Kidney epithelial cell (primary cell): ENCODE data around the gene TTF1. TPM values are rescaled to one million over a fixed set of nuclear protein-coding genes. Genes with fewer than 3 reads are reported as not detected.

Experiments
- DNase-seq: peaks from one replicate; pipeline ENCODE4 v3.0.0-alpha.2; 2010; ENCODE audit warnings: low read depth
- H3K27me3 ChIP-seq: 2 replicates; pipeline ENCODE4 v1.6.0; 2011; ENCODE audit warnings: low read length; ENCODE audit not compliant: control insufficient read depth, insufficient read depth
- H3K36me3 ChIP-seq: 2 replicates; pipeline ENCODE4 v1.5.1; 2011; ENCODE audit warnings: low read length; ENCODE audit not compliant: control insufficient read depth, insufficient read depth
- H3K4me3 ChIP-seq: 2 replicates; pipeline ENCODE4 v1.5.1; 2011; ENCODE audit warnings: low read depth, mild to moderate bottlenecking, control low read depth, low read length
- total RNA-seq: library from RNA; depleted of rRNA; stranded (reverse); fragments of >200 nt; gene quantifications from 2 replicates; pipeline ENCODE4 v1.2.3, GENCODE V29; 2015
- TF ChIP-seq, protein P1 (sequence below): IDR thresholded peaks from 2 replicates; pipeline ENCODE4 v1.5.1; 2011; ENCODE audit warnings: mild to moderate bottlenecking, moderate library complexity, low read length, control low read depth, inconsistent platforms; ENCODE audit not compliant: insufficient read depth, poor library complexity, severe bottlenecking

The TTF1 gene, protein sequence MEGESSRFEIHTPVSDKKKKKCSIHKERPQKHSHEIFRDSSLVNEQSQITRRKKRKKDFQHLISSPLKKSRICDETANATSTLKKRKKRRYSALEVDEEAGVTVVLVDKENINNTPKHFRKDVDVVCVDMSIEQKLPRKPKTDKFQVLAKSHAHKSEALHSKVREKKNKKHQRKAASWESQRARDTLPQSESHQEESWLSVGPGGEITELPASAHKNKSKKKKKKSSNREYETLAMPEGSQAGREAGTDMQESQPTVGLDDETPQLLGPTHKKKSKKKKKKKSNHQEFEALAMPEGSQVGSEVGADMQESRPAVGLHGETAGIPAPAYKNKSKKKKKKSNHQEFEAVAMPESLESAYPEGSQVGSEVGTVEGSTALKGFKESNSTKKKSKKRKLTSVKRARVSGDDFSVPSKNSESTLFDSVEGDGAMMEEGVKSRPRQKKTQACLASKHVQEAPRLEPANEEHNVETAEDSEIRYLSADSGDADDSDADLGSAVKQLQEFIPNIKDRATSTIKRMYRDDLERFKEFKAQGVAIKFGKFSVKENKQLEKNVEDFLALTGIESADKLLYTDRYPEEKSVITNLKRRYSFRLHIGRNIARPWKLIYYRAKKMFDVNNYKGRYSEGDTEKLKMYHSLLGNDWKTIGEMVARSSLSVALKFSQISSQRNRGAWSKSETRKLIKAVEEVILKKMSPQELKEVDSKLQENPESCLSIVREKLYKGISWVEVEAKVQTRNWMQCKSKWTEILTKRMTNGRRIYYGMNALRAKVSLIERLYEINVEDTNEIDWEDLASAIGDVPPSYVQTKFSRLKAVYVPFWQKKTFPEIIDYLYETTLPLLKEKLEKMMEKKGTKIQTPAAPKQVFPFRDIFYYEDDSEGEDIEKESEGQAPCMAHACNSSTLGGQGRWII
- total RNA-seq, result 11.5 and 13.8 TPM in 2 replicates

DNA sequence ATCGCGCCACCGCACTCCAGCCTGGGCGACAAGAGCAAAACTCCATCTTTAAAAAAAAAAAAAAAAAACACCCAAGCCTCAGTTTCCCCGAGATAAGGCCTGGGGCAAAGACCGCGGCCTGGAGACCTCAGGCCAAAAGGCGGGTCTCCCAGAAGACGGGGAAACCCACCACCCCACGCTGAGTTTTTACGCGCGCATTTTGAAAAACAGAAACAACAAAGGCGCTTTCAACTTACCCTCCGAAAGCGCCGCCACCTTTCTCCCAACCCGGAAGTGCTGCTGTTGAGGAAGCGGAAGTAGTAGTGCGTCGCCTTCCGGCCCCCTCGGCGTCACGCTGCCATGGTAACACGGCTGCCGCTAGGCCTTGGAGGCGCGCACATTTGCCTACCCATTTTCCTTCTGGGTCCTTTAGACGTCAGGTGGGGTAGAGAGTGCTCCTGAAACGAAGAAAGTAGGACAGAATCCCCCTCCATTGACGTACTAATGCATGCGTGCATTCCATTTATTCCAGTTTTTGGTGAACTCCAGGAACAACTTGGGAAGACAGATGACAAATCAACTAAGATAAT lies at the start of gene TTF1:
TTF1 (minus strand) TSS at position 287 of the 569 bp plus-strand sequence. CDS start 4,019 bp downstream, outside the sequence.
- Histone ChIP-seq H3K4me3 (peak within 1 kb of the TSS; percentile 60), H3K27me3 (peaks cover 11% of the 10 kb centered on the region), H3K36me3 (no peaks in the 10 kb centered on the region)
- peak; percentile 65 for DNase-seq
- TF ChIP-seq, protein P1, sequence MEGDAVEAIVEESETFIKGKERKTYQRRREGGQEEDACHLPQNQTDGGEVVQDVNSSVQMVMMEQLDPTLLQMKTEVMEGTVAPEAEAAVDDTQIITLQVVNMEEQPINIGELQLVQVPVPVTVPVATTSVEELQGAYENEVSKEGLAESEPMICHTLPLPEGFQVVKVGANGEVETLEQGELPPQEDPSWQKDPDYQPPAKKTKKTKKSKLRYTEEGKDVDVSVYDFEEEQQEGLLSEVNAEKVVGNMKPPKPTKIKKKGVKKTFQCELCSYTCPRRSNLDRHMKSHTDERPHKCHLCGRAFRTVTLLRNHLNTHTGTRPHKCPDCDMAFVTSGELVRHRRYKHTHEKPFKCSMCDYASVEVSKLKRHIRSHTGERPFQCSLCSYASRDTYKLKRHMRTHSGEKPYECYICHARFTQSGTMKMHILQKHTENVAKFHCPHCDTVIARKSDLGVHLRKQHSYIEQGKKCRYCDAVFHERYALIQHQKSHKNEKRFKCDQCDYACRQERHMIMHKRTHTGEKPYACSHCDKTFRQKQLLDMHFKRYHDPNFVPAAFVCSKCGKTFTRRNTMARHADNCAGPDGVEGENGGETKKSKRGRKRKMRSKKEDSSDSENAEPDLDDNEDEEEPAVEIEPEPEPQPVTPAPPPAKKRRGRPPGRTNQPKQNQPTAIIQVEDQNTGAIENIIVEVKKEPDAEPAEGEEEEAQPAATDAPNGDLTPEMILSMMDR, result no peak

DNA sequence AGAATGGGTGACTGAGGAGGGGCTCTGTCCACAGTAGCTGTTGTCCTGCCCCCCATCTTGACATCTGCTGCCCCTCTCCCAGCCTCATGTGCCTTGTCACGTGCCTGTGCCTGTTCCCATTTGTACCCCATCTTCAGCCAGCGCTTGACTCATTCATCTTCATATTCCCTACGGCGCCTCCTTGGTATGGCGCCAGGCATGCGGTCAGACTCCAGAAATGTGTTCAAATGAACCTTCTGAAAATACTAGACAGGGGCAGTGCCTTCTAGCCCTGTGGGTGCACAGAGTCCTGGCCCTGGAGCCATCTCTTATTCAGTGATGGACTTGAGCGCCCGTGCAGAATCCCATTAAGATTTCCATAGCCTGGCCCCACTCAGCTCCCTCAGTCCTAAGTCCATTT lies 49.6 kb upstream of the TTF1 start:
- Histone ChIP-seq H3K36me3 (no peaks in the 10 kb centered on the region), H3K4me3 (no peak overlapping the region), H3K27me3 (peaks cover 19% of the 10 kb centered on the region)
- TF ChIP-seq, protein P1, result no peak
- no peak for DNase-seq

DNA sequence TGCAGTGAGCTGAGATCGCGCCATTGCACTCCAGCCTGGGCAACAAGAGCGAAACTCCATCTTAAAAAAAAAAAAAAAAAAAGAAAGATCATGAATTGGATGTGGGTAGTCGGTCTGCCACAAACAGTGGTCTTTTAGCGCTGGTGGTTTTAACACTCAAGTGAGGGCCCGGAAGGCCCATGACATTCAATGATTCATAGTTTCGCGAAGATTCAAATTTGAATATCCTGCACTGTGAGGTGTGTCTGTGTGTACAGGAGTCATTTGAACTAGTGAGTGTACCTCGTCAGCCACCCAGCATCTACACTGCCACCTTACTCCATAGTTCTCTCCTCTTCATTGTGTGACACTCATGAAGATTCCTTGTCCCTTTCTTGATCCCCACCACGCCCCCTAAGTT lies 44.6 kb upstream of the TTF1 start:
- TF ChIP-seq, protein P1, result no peak
- Histone ChIP-seq H3K4me3 (no peak overlapping the region), H3K36me3 (no peaks in the 10 kb centered on the region), H3K27me3 (peaks cover 8% of the 10 kb centered on the region)
- no peak for DNase-seq

DNA sequence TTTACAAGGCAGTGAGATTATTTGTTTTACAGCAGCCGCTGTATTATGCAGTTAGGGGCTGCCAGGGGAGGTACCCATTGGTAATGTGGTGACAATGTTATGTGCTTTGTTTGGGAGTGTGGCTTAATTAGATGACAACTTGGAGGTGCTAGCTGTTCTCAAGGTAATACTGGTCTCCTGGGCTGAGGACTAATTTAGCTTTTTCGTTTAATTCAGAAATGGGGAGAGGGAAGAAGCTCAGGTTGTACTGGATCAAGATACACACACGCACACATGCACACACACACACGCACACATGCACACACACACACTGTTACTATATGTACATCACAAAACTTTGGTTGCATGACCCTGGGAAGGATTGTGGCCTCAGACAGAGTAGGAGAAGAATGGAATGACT lies 41.3 kb upstream of the TTF1 start:
- TF ChIP-seq, protein P1, result no peak
- no peak overlapping the region for H3K4me3 ChIP-seq
- peaks cover 4% of the 10 kb centered on the region for H3K27me3 ChIP-seq
- no peak for DNase-seq
- no peaks in the 10 kb centered on the region for H3K36me3 ChIP-seq

DNA sequence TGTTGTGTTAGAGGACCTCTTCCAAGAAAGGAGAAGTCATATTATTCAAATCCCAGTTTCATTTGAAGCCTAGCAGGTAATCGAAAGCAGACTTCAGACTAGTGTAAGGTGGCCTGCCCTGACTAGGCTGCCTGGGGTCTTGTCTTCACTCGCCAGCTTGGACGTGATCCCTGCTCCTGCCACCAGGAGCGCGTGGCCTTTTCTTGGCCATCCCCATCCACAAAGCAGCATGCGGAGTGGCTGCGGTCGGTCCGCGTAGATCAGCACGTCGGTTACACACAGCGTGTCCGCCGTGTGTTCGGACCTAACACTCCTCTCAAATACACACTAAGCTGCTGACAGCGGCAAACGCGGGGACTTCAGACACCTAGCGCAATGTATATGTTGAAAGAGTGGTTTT lies 40.7 kb upstream of the TTF1 start:
- no peaks in the 10 kb centered on the region for H3K36me3 ChIP-seq
- TF ChIP-seq, protein P1, result no peak
- no peak for DNase-seq
- no peak overlapping the region for H3K4me3 ChIP-seq
- H3K27me3 ChIP-seq, result peaks cover 4% of the 10 kb centered on the region
